ENCODE results near the gene UMODL1.

GRCh38 chr21:42147386-42148020, 76.4 kb downstream of the UMODL1 start:
- TF ChIP-seq POLR2AphosphoS5 (IDR thresholded peaks at IDR 0.05; ENCODE audit: insufficient read depth, low read depth, low read length) = no peak
- no peak for TF ChIP-seq CTCF (IDR thresholded peaks at IDR 0.05; ENCODE audit: extremely low read depth in 1 of 2, insufficient read depth in 1 of 2, low read depth in 1 of 2, low read length in 2 of 2)
- no peak for TF ChIP-seq EZH2 (IDR thresholded peaks at IDR 0.05; ENCODE audit: borderline replicate concordance, low read depth, low read length, severe bottlenecking)
- no peak for TF ChIP-seq MAX (IDR thresholded peaks at IDR 0.05; ENCODE audit: insufficient read depth, insufficient read length)
- TF ChIP-seq POLR2A (IDR thresholded peaks at IDR 0.05; ENCODE audit: low read depth, low read length) = no peak
- no peak for TF ChIP-seq JUN (IDR thresholded peaks at IDR 0.05; ENCODE audit: borderline replicate concordance, insufficient read depth, insufficient read length, low read depth)

Data from endothelial cell of umbilical vein (primary cell).